Neutrophil (primary cell): ENCODE data around the gene PUM1.
"Not testable (repeated sequence)": the region's sequence is repeated elsewhere in the genome, so short reads cannot be mapped to it uniquely, and the experiment has no call there.

Experiments
- H3K27ac ChIP-seq: fragments of 200-600 bp; sonication (generic); 2 replicates; pipeline ENCODE4 v1.5.1; 2016; ENCODE audit warnings: mild to moderate bottlenecking, moderate library complexity
- H3K27me3 ChIP-seq: fragments of 200-600 bp; sonication (generic); 2 replicates; pipeline ENCODE4 v1.6.0; 2016; ENCODE audit warnings: mild to moderate bottlenecking
- H3K36me3 ChIP-seq: fragments of 200-600 bp; sonication (generic); 2 replicates; pipeline ENCODE4 v1.5.1; 2017
- H3K4me1 ChIP-seq, 2 experiments: fragments of 200-600 bp in 1 of 2; sonication (generic) in 1 of 2; 1 replicate in 1 of 2; 2 replicates in 1 of 2; pipeline versions ENCODE4 v1.5.1 to v1.6.1; 2013 to 2016; ENCODE audit warnings: low read depth in 1 of 2, low read length in 1 of 2, mild to moderate bottlenecking in 1 of 2, moderate library complexity in 1 of 2; ENCODE audit not compliant: control insufficient read depth in 1 of 2, insufficient read depth in 1 of 2
- H3K4me3 ChIP-seq, 2 experiments: fragments of 200-600 bp in 1 of 2; sonication (generic) in 1 of 2; 1 replicate in 1 of 2; 2 replicates in 1 of 2; pipeline ENCODE4 v1.5.1; 2013 to 2016; ENCODE audit warnings: low read depth in 1 of 2, low read length in 1 of 2, mild to moderate bottlenecking in 1 of 2, moderate library complexity in 1 of 2
- H3K9me3 ChIP-seq: fragments of 200-600 bp; sonication (generic); 2 replicates; pipeline ENCODE4 v1.5.1; 2016
- TF ChIP-seq, protein P1 (sequence below): fragments of 200-600 bp; sonication (generic); IDR thresholded peaks from 2 replicates; pipeline ENCODE4 v1.5.1; 2016; ENCODE audit warnings: antibody characterized with exemption

Gene PUM1

DNA sequence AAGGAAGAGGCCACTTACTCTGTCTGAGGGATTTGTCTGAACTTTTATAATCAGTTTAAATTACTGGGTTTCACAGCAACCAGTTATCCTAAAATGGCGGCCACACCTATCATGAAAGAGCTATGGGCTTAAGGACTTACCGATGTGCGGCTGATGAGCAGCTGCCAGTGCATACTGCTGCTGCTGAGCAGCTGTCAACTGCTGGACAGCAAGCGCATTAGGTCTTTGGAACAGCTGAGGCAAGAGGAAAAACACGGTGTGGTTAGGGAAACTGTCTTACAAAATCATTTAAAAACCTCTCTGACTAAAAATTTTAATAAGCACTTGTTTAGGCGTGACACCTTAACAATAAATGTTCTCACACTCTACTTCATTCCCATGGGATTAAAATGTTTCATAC lies 84.3 kb downstream of the PUM1 start:
- Histone ChIP-seq H3K4me1 (peaks cover 32 to 49% of the 10 kb centered on the region in 2 experiments), H3K36me3 (peaks cover 24% of the 10 kb centered on the region), H3K27ac (peak overlapping the region; percentile 77), H3K4me3 (no peak overlapping the region), H3K27me3 (no peaks in the 10 kb centered on the region), H3K9me3 (no peaks in the 10 kb centered on the region)
- TF ChIP-seq, protein P1, sequence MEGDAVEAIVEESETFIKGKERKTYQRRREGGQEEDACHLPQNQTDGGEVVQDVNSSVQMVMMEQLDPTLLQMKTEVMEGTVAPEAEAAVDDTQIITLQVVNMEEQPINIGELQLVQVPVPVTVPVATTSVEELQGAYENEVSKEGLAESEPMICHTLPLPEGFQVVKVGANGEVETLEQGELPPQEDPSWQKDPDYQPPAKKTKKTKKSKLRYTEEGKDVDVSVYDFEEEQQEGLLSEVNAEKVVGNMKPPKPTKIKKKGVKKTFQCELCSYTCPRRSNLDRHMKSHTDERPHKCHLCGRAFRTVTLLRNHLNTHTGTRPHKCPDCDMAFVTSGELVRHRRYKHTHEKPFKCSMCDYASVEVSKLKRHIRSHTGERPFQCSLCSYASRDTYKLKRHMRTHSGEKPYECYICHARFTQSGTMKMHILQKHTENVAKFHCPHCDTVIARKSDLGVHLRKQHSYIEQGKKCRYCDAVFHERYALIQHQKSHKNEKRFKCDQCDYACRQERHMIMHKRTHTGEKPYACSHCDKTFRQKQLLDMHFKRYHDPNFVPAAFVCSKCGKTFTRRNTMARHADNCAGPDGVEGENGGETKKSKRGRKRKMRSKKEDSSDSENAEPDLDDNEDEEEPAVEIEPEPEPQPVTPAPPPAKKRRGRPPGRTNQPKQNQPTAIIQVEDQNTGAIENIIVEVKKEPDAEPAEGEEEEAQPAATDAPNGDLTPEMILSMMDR = no peak

DNA sequence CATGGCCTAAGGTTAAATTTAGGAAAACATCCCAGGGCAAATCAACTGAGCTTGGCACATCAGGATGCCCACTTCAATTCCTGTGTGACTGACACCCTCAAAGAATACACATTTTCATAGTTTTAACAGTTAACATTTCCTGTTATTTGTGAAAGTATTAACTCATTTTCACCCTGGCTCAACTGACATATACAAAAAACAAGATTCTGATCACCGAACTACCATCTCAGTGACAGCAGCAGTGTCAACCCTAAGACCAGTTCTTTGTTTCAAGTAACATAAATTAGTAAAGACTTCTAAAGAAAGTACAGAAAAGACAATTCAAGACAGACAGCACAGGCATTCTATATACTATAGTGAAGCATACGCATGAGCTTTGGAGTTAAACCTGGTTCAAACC lies 88.0 kb downstream of the PUM1 start:
- Histone ChIP-seq H3K27ac (no peak overlapping the region), H3K4me3 (no peak overlapping the region), H3K27me3 (no peaks in the 10 kb centered on the region), H3K4me1 (peaks cover 26 to 33% of the 10 kb centered on the region in 2 experiments), H3K9me3 (no peaks in the 10 kb centered on the region), H3K36me3 (peaks cover 38% of the 10 kb centered on the region)
- TF ChIP-seq, protein P1 = no peak

DNA sequence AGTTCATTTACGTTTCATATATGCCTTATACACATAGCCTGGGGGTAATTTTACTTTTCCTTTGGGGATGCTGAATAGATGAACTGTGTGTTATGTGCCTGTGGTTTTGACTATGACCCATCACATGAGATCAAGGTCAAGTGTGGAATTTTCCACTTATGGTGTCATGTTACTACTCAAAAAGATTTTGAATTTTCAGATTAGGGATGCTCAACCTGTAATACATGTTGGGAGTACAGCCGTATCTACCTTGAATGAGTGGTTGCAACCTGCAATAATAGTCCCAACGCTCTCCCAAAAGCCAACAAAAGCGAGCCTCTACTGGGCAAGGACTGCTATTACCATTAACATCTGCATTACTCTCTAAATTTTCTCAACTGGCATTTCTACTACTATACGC lies 88.4 kb downstream of the PUM1 start:
- no peak overlapping the region for H3K27ac ChIP-seq
- TF ChIP-seq, protein P1 = no peak

DNA sequence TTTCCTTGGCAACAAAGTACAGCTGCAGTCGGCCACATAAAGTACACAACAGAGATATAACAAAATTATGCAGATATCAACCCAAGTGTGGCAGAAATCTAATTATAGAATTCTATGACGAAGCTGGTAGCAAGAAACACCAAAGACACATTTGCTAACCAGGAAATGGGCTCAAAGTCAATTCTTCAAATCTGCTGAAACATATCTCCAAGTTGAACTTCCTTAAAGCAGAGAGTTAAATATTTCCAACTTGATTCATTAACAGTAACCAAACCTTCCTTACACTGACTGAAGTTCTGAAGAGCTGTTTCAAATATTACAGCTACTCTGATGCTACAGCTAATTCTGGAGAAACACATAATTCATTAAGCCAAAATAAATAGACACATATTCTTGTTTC lies 89.4 kb downstream of the PUM1 start:
- Histone ChIP-seq H3K27ac (peak overlapping the region; percentile 55), H3K9me3 (no peaks in the 10 kb centered on the region), H3K27me3 (no peaks in the 10 kb centered on the region), H3K4me3 (no peak overlapping the region), H3K4me1 (peaks cover 21 to 28% of the 10 kb centered on the region in 2 experiments), H3K36me3 (peaks cover 38% of the 10 kb centered on the region)
- TF ChIP-seq, protein P1 = no peak

More for the DNA sequence above, 88.4 kb downstream of the PUM1 start:
- peaks cover 38% of the 10 kb centered on the region for H3K36me3 ChIP-seq
- H3K9me3 ChIP-seq = no peaks in the 10 kb centered on the region
- no peak overlapping the region for H3K4me3 ChIP-seq
- peaks cover 22 to 29% of the 10 kb centered on the region in 2 experiments for H3K4me1 ChIP-seq
- no peaks in the 10 kb centered on the region for H3K27me3 ChIP-seq

DNA sequence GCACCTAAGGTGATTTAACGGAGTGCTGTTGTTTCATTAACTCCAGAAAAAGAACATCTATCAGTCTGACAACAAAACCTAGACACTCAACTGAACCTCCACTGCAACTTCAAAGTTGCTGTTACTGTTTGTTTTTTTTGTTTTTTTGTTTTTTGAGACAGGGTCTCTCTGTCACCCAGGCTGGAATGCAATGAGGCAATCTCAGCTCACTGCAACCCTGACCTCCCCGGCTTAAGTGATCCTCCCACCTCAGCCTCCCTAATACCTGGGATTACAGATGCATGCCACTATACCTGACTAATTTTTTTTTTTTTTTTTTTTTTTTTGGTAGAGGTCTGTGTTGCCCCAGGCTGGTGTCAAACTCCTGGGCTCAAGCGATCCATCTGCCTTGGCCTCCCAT lies 90.3 kb downstream of the PUM1 start:
- H3K36me3 ChIP-seq = peaks cover 38% of the 10 kb centered on the region
- no peak overlapping the region for H3K4me3 ChIP-seq
- no peaks in the 10 kb centered on the region for H3K9me3 ChIP-seq
- no peak overlapping the region for H3K27ac ChIP-seq
- H3K4me1 ChIP-seq = peaks cover 26 to 31% of the 10 kb centered on the region in 2 experiments
- TF ChIP-seq, protein P1 = no peak
- H3K27me3 ChIP-seq = no peaks in the 10 kb centered on the region

DNA sequence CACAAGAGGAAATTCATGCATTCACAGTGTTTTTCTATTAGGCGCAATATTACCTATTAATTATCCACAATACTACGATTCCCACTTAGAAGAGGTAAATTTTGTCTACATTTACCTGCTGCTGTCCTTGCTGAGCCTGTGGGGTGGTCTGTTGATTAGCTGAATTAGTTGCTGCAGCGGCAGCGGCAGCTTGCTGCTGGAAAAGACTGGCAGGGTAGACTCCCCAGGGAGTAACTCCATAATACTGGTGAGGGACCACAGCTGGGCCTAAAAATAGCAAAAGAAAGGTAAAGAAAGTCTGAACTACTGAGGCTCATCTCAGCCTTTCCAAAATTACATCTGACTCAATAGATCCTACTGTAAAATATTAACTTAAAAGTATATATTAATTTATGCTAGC lies 91.0 kb downstream of the PUM1 start:
- Histone ChIP-seq H3K27me3 (no peaks in the 10 kb centered on the region), H3K4me3 (no peak overlapping the region), H3K27ac (no peak overlapping the region), H3K9me3 (no peaks in the 10 kb centered on the region), H3K36me3 (peaks cover 34% of the 10 kb centered on the region), H3K4me1 (peaks cover 30 to 37% of the 10 kb centered on the region in 2 experiments)
- TF ChIP-seq, protein P1 = no peak

DNA sequence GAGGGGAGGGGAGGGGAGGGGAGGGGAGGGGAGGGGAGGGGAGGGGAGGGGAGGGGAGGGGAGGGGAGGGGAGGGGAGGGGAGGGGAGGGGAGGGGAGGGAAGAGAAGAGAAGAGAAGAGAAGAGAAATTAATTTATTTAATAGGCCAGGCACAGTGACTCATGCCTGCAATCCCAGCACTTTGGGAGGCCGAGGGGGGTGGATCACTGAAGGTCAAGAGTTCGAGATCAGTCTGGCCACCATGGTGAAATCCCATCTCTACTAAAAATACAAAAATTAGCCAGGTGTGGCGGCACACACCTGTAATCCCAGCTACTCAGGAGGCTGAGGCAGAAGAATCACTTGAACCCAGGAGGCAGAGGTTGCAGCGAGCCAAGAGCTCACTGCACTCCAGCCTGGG lies 93.2 kb downstream of the PUM1 start:
- Histone ChIP-seq H3K27ac (peak overlapping the region; percentile 40), H3K4me1 (peaks cover 30 to 38% of the 10 kb centered on the region in 2 experiments), H3K36me3 (peaks cover 34% of the 10 kb centered on the region)
- not testable (repeated sequence) for H3K27me3 ChIP-seq, H3K4me3 ChIP-seq, H3K9me3 ChIP-seq
